ENCODE data around the gene VPS37D.

- TF ChIP-seq EZH2 (IDR thresholded peaks at IDR 0.05; ENCODE audit: low read depth), result no peak
- TF ChIP-seq, protein P1, sequence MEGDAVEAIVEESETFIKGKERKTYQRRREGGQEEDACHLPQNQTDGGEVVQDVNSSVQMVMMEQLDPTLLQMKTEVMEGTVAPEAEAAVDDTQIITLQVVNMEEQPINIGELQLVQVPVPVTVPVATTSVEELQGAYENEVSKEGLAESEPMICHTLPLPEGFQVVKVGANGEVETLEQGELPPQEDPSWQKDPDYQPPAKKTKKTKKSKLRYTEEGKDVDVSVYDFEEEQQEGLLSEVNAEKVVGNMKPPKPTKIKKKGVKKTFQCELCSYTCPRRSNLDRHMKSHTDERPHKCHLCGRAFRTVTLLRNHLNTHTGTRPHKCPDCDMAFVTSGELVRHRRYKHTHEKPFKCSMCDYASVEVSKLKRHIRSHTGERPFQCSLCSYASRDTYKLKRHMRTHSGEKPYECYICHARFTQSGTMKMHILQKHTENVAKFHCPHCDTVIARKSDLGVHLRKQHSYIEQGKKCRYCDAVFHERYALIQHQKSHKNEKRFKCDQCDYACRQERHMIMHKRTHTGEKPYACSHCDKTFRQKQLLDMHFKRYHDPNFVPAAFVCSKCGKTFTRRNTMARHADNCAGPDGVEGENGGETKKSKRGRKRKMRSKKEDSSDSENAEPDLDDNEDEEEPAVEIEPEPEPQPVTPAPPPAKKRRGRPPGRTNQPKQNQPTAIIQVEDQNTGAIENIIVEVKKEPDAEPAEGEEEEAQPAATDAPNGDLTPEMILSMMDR (conservative IDR thresholded peaks at IDR 0.05), result no peak
Measured at GRCh38 chr7:73683788-73684693, 16.4 kb downstream of the VPS37D start.

Measured in PC-9 (cell line).